H4 (cell line): Measurements from ENCODE around the gene PIGO. TPM values are rescaled to one million over a fixed set of nuclear protein-coding genes. Genes with fewer than 3 reads are reported as not detected.

Experiments
- total RNA-seq: library from RNA; depleted of rRNA; stranded (reverse); fragments of >200 nt; shearing (Covaris generic); gene quantifications from 2 replicates; pipeline ENCODE4 v1.2.3, GENCODE V29; 2014; rRNA removed

Gene PIGO
- total RNA-seq, 1 experiment from 2014 or later = 32.1 TPM

Other genes with a start within 250 kb of the PIGO start
- not detected in 2 replicates for gene PHF24, start 138.3 kb downstream of the PIGO start, total RNA-seq
- 7.2 and 9.2 TPM in 2 replicates for gene DNAJB5, start 106.8 kb downstream of the PIGO start, total RNA-seq
- gene VCP, start 24.0 kb downstream of the PIGO start, total RNA-seq = 380 and 386 TPM in 2 replicates
- gene FANCG, start 16.6 kb downstream of the PIGO start, total RNA-seq = 67.6 and 84.0 TPM in 2 replicates
- gene STOML2, start 6.5 kb upstream of the PIGO start, total RNA-seq = 131 and 198 TPM in 2 replicates
- gene ATOSB, start 19.3 kb upstream of the PIGO start, total RNA-seq = 7.5 and 9.7 TPM in 2 replicates
- gene UNC13B, start 65.4 kb upstream of the PIGO start, total RNA-seq = 7.4 and 7.8 TPM in 2 replicates